ENCODE data around the gene HES1. TPM values are rescaled to one million over a fixed set of nuclear protein-coding genes. Genes with fewer than 3 reads are reported as not detected.

The HES1 gene
- total and polyA plus RNA-seq, 10 of the 15 experiments (the other 5 are each of a cell fraction or from before 2014, with no cell fraction given) = 0.46 to 5.3 (median 2.3) TPM

DNA sequence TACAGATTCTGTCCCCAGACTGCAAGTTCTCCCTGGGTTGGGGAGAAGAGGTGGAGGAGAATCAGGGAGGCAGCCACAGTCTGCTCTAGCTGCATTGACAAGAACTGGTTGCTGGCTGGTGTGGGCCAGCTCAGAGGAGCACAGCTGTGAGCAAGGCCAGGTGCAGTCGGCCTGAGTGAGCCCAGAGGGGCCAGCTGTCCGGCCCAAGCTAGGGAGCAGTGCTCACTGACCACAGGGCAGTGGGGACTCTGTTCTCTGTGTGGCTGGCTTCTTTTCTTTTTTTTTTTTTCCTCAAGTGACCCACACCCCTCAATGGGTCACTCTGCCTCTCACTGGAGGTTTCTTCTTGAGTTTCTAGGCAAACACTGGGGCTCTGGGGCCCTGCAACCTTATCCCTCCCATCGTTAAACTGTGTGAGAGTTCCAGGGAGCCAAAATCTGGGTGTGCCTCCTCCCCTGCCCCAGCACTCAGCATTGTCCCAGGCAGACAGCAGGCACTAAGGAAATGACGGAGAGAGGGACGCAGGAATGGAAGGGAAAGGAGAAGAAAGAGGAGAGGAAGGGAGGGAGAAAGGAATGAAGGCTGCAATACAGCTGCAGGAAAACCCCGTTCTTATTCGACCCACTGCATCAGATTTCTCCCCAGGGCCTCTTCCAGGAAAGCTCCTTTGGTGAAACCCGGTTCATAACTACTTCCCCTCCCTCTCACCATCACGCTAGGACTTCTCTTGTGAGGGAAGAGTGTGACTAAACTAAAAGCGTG lies 37.7 kb upstream of the HES1 start:
- FAIRE-seq (no peak), ATAC-seq (no peak), DNase-seq (ENCODE audit: low read depth, low spot score) (no peak)
- BruUV-seq (replicated peaks) = no TSS peak
- Histone ChIP-seq H3K79me2 (ENCODE audit: control insufficient read depth, insufficient read depth, low read length) (no peaks in the 10 kb centered on the region), H2AFZ (ENCODE audit: control insufficient read depth, low read depth, low read length) (no peak overlapping the region), H3K9ac (ENCODE audit: control insufficient read depth, insufficient read depth, low read length) (no peak overlapping the region), H3K27ac (ENCODE audit: control insufficient read depth, insufficient read depth) (no peak overlapping the region), H3K4me2 (ENCODE audit: control insufficient read depth, insufficient read depth) (no peak overlapping the region), H3K27me3 (replicated peaks in 1 of 2; ENCODE audit: control insufficient read depth in 2 of 2, insufficient read depth in 2 of 2, low read length in 1 of 2) (peaks cover 2 to 6% of the 10 kb centered on the region in 2 experiments; a peak in 3 of 4 replicates), H3K9me3 (replicated peaks; ENCODE audit: control insufficient read depth, insufficient read depth, low read length) (no peaks in the 10 kb centered on the region), H3K4me1 (ENCODE audit: control insufficient read depth, insufficient read depth, low read length) (peaks cover 26% of the 10 kb centered on the region), H3K36me3 (ENCODE audit: control insufficient read depth in 2 of 2, insufficient read depth in 2 of 2, low read length in 1 of 2) (no peaks in the 10 kb centered on the region), H4K20me1 (ENCODE audit: control insufficient read depth, insufficient read depth) (peaks cover 2% of the 10 kb centered on the region; the same call in 1 of the 2 replicates), H3K4me3 (no peak overlapping the region)
- ChIA-PET POLR2A (no interaction called here), SMC1A (ENCODE audit: uncharacterized antibody, unreplicated experiment) (interaction anchor here (0.9 to 1.3 kb wide), 4 partner anchors 9 to 32 kb away, joined by 3 to 4 read pairs (median 3); no protein-coding TSS in a partner anchor), RAD21 (ENCODE audit: unreplicated experiment) (no interaction called here), CTCF (no interaction called here)
- TF ChIP-seq, protein P1, sequence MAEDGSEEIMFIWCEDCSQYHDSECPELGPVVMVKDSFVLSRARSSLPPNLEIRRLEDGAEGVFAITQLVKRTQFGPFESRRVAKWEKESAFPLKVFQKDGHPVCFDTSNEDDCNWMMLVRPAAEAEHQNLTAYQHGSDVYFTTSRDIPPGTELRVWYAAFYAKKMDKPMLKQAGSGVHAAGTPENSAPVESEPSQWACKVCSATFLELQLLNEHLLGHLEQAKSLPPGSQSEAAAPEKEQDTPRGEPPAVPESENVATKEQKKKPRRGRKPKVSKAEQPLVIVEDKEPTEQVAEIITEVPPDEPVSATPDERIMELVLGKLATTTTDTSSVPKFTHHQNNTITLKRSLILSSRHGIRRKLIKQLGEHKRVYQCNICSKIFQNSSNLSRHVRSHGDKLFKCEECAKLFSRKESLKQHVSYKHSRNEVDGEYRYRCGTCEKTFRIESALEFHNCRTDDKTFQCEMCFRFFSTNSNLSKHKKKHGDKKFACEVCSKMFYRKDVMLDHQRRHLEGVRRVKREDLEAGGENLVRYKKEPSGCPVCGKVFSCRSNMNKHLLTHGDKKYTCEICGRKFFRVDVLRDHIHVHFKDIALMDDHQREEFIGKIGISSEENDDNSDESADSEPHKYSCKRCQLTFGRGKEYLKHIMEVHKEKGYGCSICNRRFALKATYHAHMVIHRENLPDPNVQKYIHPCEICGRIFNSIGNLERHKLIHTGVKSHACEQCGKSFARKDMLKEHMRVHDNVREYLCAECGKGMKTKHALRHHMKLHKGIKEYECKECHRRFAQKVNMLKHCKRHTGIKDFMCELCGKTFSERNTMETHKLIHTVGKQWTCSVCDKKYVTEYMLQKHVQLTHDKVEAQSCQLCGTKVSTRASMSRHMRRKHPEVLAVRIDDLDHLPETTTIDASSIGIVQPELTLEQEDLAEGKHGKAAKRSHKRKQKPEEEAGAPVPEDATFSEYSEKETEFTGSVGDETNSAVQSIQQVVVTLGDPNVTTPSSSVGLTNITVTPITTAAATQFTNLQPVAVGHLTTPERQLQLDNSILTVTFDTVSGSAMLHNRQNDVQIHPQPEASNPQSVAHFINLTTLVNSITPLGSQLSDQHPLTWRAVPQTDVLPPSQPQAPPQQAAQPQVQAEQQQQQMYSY (CRISPR knock-in tag; IDR thresholded peaks at IDR 0.05) = no peak
- TF ChIP-seq, protein P2, sequence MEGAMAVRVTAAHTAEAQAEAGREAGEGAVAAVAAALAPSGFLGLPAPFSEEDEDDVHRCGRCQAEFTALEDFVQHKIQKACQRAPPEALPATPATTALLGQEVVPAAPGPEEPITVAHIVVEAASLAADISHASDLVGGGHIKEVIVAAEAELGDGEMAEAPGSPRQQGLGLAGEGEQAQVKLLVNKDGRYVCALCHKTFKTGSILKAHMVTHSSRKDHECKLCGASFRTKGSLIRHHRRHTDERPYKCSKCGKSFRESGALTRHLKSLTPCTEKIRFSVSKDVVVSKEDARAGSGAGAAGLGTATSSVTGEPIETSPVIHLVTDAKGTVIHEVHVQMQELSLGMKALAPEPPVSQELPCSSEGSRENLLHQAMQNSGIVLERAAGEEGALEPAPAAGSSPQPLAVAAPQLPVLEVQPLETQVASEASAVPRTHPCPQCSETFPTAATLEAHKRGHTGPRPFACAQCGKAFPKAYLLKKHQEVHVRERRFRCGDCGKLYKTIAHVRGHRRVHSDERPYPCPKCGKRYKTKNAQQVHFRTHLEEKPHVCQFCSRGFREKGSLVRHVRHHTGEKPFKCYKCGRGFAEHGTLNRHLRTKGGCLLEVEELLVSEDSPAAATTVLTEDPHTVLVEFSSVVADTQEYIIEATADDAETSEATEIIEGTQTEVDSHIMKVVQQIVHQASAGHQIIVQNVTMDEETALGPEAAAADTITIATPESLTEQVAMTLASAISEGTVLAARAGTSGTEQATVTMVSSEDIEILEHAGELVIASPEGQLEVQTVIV (IDR thresholded peaks at IDR 0.05; ENCODE audit: borderline replicate concordance, partially characterized antibody) = no peak
- TF ChIP-seq NRF1 (conservative IDR thresholded peaks at IDR 0.05; ENCODE audit: low read depth, low read length) (no peak), NFXL1 (IDR thresholded peaks at IDR 0.05; ENCODE audit: borderline replicate concordance) (no peak), ZNF384 (IDR thresholded peaks at IDR 0.05; ENCODE audit: borderline replicate concordance, low read depth, low read length) (no peak), GABPA (IDR thresholded peaks at IDR 0.05; ENCODE audit: low read depth) (no peak), PAX8 (IDR thresholded peaks at IDR 0.05) (no peak), MTA2 (IDR thresholded peaks at IDR 0.05; ENCODE audit: low read depth) (no peak)
- TF ChIP-seq, protein P3, sequence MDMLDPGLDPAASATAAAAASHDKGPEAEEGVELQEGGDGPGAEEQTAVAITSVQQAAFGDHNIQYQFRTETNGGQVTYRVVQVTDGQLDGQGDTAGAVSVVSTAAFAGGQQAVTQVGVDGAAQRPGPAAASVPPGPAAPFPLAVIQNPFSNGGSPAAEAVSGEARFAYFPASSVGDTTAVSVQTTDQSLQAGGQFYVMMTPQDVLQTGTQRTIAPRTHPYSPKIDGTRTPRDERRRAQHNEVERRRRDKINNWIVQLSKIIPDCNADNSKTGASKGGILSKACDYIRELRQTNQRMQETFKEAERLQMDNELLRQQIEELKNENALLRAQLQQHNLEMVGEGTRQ (IDR thresholded peaks at IDR 0.05; ENCODE audit: borderline replicate concordance, low read depth, low read length) = no peak
- 44% methylated on average over 10 of the region's 10 CpGs for WGBS (ENCODE audit: insufficient coverage, insufficient replicate concordance, low lambda C conversion rate, missing lambda C conversion rate)
- intact Hi-C loops (cut with micrococcal nuclease; ENCODE audit: unreplicated experiment) (no loop called here), in situ Hi-C loops (cut with MboI) (no loop called here)

Data from GM12878 (cell line).